ENCODE data around the gene SEC31A.
"Not testable (repeated sequence)": the region's sequence is repeated elsewhere in the genome, so short reads cannot be mapped to it uniquely, and the experiment has no call there.

The SEC31A gene

GRCh38 chr4:82868572-82868971, 22.4 kb downstream of the SEC31A start:
- DNase-seq = no peak

DNA sequence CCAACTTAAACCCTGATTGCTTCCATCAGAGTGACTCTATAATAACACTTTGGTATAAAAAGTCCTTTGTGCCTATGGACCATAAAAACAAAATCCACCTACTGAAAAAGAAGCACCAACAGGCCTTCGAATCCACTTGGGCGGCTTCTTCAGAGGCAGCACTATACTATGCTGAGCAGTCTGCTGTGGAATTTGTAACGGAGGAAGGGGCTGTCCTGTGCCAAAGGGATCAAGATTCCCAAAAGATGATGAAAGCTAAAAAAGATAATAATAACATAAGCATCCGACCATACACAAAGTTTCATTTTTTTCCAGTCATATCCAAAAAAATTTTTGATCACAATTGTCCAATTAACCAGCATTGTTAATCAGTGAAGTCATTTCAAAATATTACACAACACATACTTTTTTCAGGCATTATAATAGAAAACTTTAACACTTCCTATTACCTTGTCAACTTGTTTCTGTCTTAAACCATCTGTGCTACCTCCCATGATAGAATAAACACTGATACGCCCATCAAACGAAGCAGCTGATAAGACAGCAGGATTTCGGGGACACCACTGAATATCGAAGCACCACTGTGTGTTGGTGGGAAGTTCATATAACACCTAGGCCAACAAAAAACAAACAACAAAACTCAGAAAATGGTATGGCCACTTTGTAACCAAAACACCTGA, 24.1 kb downstream of the SEC31A start:
- no peak overlapping the region for H3K4me2 ChIP-seq (ENCODE audit: low read depth, low read length)
- peaks cover 4% of the 10 kb centered on the region; the same call in 1 of the 2 replicates for H3K4me1 ChIP-seq (ENCODE audit: low read length)
- H2AFZ ChIP-seq (ENCODE audit: low read length) = no peak overlapping the region
- H3K27me3 ChIP-seq (replicated peaks; ENCODE audit: insufficient read depth, low read length) = no peaks in the 10 kb centered on the region
- H3K9ac ChIP-seq (ENCODE audit: low read length) = no peak overlapping the region
- no peaks in the 10 kb centered on the region for H3K9me2 ChIP-seq (replicated peaks; ENCODE audit: insufficient read depth, low read length)
- DNase-seq = no peak
- no peaks in the 10 kb centered on the region; the same call in 1 of the 2 replicates for H3F3A ChIP-seq (ENCODE audit: insufficient read depth, low read length)
- no peaks in the 10 kb centered on the region for H3K9me3 ChIP-seq (replicated peaks; ENCODE audit: insufficient read depth, low read length)
- no peaks in the 10 kb centered on the region for H3K79me2 ChIP-seq (ENCODE audit: low read length)
- no peak overlapping the region for H3K27ac ChIP-seq (ENCODE audit: low read length)
- peaks cover 11% of the 10 kb centered on the region; the same call in 1 of the 2 replicates for H3K36me3 ChIP-seq (replicated peaks; ENCODE audit: insufficient read depth, low read length)
- no peak overlapping the region for H3K4me3 ChIP-seq (ENCODE audit: low read length)
- TF ChIP-seq EZH2phosphoT487 (IDR thresholded peaks at IDR 0.05; ENCODE audit: low read length) = no peak
- H4K20me1 ChIP-seq (ENCODE audit: insufficient read depth, low read length) = no peaks in the 10 kb centered on the region

More at GRCh38 chr4:82868572-82868971, 22.4 kb downstream of the SEC31A start:
- H3K79me2 ChIP-seq (ENCODE audit: low read length) = no peaks in the 10 kb centered on the region
- no peaks in the 10 kb centered on the region for H3K9me3 ChIP-seq (replicated peaks; ENCODE audit: insufficient read depth, low read length)
- no peaks in the 10 kb centered on the region; the same call in 1 of the 2 replicates for H3F3A ChIP-seq (ENCODE audit: insufficient read depth, low read length)
- no peaks in the 10 kb centered on the region for H3K9me2 ChIP-seq (replicated peaks; ENCODE audit: insufficient read depth, low read length)
- no peak overlapping the region for H2AFZ ChIP-seq (ENCODE audit: low read length)
- no peaks in the 10 kb centered on the region for H3K27me3 ChIP-seq (replicated peaks; ENCODE audit: insufficient read depth, low read length)
- H3K27ac ChIP-seq (ENCODE audit: low read length) = no peak overlapping the region
- peaks cover 11% of the 10 kb centered on the region; the same call in 1 of the 2 replicates for H3K36me3 ChIP-seq (replicated peaks; ENCODE audit: insufficient read depth, low read length)
- no peak overlapping the region for H3K4me2 ChIP-seq (ENCODE audit: low read depth, low read length)
- peaks cover 4% of the 10 kb centered on the region; the same call in 1 of the 2 replicates for H3K4me1 ChIP-seq (ENCODE audit: low read length)
- H3K4me3 ChIP-seq (ENCODE audit: low read length) = no peak overlapping the region
- H4K20me1 ChIP-seq (ENCODE audit: insufficient read depth, low read length) = no peaks in the 10 kb centered on the region
- TF ChIP-seq EZH2phosphoT487 (IDR thresholded peaks at IDR 0.05; ENCODE audit: low read length) (no peak), EZH2 (optimal IDR thresholded peaks at IDR 0.05; ENCODE audit: low read depth, low read length) (no peak)
- TF ChIP-seq, protein P1, sequence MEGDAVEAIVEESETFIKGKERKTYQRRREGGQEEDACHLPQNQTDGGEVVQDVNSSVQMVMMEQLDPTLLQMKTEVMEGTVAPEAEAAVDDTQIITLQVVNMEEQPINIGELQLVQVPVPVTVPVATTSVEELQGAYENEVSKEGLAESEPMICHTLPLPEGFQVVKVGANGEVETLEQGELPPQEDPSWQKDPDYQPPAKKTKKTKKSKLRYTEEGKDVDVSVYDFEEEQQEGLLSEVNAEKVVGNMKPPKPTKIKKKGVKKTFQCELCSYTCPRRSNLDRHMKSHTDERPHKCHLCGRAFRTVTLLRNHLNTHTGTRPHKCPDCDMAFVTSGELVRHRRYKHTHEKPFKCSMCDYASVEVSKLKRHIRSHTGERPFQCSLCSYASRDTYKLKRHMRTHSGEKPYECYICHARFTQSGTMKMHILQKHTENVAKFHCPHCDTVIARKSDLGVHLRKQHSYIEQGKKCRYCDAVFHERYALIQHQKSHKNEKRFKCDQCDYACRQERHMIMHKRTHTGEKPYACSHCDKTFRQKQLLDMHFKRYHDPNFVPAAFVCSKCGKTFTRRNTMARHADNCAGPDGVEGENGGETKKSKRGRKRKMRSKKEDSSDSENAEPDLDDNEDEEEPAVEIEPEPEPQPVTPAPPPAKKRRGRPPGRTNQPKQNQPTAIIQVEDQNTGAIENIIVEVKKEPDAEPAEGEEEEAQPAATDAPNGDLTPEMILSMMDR (IDR thresholded peaks at IDR 0.05; ENCODE audit: low read length) = no peak
- no peak overlapping the region for H3K9ac ChIP-seq (ENCODE audit: low read length)

DNA sequence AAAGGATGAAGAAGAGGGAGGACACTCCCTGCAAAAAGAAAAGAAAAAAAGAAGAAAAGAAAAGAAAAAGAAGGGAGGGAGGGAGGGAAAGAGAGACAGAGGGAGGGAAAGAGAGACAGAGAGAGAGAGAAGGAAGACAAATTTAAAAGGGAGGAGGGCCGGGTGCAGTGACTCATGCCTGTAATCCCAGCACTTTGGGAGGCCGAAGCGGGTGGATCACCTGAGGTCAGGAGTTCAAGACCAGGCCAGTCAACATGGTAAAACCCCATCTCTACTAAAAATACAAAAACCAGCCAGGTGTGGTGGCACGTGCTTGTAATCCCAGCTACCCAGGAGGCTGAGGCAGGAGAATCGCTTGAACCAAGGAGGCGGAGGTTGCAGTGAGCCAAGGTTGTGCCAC, 24.9 kb downstream of the SEC31A start:
- H3K79me2 ChIP-seq (ENCODE audit: low read length); H3K9ac ChIP-seq (ENCODE audit: low read length); H3K9me2 ChIP-seq (replicated peaks; ENCODE audit: insufficient read depth, low read length); H3K4me1 ChIP-seq (ENCODE audit: low read length); H2AFZ ChIP-seq (ENCODE audit: low read length); H3K4me3 ChIP-seq (ENCODE audit: low read length); H3K4me2 ChIP-seq (ENCODE audit: low read depth, low read length); H4K20me1 ChIP-seq (ENCODE audit: insufficient read depth, low read length); DNase-seq; H3K9me3 ChIP-seq (replicated peaks; ENCODE audit: insufficient read depth, low read length); H3K27ac ChIP-seq (ENCODE audit: low read length); H3F3A ChIP-seq (ENCODE audit: insufficient read depth, low read length); H3K27me3 ChIP-seq (replicated peaks; ENCODE audit: insufficient read depth, low read length): not testable (repeated sequence)
- peaks cover 11% of the 10 kb centered on the region; the same call in 1 of the 2 replicates for H3K36me3 ChIP-seq (replicated peaks; ENCODE audit: insufficient read depth, low read length)

- TF ChIP-seq, protein P1 (IDR thresholded peaks at IDR 0.05; ENCODE audit: low read length) = no peak
- no peak for TF ChIP-seq EZH2phosphoT487 (IDR thresholded peaks at IDR 0.05; ENCODE audit: low read length)
- TF ChIP-seq EZH2 (optimal IDR thresholded peaks at IDR 0.05; ENCODE audit: low read depth, low read length) = no peak
- H3K4me1 ChIP-seq (ENCODE audit: low read length) = peaks cover 4% of the 10 kb centered on the region; the same call in 1 of the 2 replicates
- no peaks in the 10 kb centered on the region for H3K9me2 ChIP-seq (replicated peaks; ENCODE audit: insufficient read depth, low read length)
- H3K9ac ChIP-seq (ENCODE audit: low read length) = no peak overlapping the region
- no peaks in the 10 kb centered on the region; the same call in 1 of the 2 replicates for H3F3A ChIP-seq (ENCODE audit: insufficient read depth, low read length)
- no peak overlapping the region for H2AFZ ChIP-seq (ENCODE audit: low read length)
- H3K9me3 ChIP-seq (replicated peaks; ENCODE audit: insufficient read depth, low read length) = no peaks in the 10 kb centered on the region
- H4K20me1 ChIP-seq (ENCODE audit: insufficient read depth, low read length) = no peaks in the 10 kb centered on the region
- peaks cover 8% of the 10 kb centered on the region; the same call in 1 of the 2 replicates for H3K36me3 ChIP-seq (replicated peaks; ENCODE audit: insufficient read depth, low read length)
- DNase-seq = peak; percentile 46
- H3K4me3 ChIP-seq (ENCODE audit: low read length) = no peak overlapping the region
- no peak overlapping the region for H3K27ac ChIP-seq (ENCODE audit: low read length)
- no peaks in the 10 kb centered on the region for H3K27me3 ChIP-seq (replicated peaks; ENCODE audit: insufficient read depth, low read length)
- H3K4me2 ChIP-seq (ENCODE audit: low read depth, low read length) = no peak overlapping the region
- H3K79me2 ChIP-seq (ENCODE audit: low read length) = no peaks in the 10 kb centered on the region
These were observed 25.4 kb downstream of the SEC31A start for GRCh38 chr4:82865592-82865991.
